GM18951 (cell line): ENCODE measurements around the gene GPC1.
"Not testable (repeated sequence)": the region's sequence is repeated elsewhere in the genome, so short reads cannot be mapped to it uniquely, and the experiment has no call there.

Experiments
- POLR2A ChIP-seq: IDR thresholded peaks from 4 replicates; pipeline ENCODE4 v1.6.1; 2011; ENCODE audit warnings: mild to moderate bottlenecking; ENCODE audit not compliant: insufficient read length, insufficient read depth; ENCODE audit errors: extremely low read depth
- in situ Hi-C: fragments of 300-500 bp; cut with MboI; formaldehyde crosslinking; loops from one replicate; pipeline ENCODE4 v1.12.0; 2022; ENCODE audit warnings: low sequenced_read_pairs, mixed read lengths, inconsistent platforms; ENCODE audit not compliant: unreplicated experiment

The GPC1 gene

DNA sequence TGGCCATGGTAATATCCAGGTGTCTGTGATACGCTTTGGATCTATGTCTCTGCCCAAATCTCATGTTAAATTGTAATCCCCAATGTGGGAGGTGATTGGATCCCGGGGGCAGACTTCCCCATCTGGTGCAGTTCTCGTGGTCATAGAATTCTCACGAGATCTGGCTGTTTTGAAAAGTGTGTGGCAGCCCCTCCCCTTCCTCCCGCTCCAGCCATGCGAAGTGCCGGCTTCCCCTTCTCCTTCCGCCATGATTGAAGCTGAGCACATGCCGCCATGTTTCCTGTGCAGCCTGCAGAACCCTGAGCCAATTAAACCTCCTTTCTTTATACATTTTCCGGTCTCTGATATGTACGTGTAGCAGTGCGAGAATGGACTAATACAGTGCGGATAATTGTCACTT lies 42.5 kb downstream of the GPC1 start:
- in situ Hi-C loops, result no loop called here
- no peak for TF ChIP-seq POLR2A

DNA sequence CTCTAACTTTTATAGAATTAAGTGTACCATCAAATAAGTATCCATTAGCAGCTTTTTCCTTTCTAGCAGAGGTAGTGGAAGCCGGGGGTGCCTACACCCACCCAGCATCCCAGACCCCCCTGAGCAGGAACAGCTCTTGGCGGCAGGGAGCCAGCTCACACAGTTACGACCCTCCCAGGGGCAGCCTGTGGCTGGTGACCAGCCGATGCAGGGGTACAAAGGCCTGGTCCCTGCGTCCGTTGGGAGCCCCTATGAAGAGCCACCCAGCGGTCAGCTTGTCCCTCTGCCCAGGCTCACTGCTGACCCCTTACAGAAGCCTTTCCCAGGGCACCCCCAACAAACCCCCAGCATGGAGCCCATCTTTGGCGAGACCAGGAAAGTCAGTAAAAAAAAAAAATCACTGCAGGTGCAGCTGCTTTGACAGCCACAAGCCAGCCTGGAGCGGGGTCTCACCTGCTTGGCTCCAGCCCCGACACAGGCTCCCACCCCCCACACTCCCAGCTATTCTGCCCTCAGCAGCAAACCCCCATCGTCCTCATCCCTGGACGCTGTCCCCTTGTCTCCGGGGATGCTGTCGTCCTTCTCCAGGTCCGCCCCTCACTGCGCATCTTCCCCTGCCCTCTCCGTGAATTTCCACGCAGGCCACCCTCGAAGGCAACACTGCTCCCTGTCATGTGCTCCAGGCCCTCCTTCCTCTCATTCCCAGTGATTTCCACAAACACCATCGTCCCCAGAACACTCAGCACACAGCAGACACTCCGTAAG lies 43.1 kb downstream of the GPC1 start:
- in situ Hi-C loops, result no loop called here
- no peak for TF ChIP-seq POLR2A

DNA sequence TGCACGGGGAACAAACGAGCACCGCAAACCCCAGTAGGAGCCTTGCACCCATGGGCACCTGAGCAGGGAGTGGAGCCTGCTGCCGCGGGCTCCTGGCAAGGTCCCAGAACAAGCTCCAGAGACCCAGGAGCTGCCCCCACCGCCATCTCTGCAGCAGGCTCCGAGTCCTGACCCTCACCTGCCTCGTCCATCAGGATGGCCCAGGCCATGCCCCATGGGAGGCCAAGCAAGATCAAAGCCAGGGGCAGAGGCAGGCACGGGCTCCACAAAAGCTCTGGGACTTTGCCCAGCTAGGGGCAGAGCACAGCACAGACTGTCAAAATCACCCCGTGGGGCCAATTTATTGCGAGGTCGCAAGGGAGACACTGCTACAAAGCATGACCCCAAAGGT lies 43.6 kb downstream of the GPC1 start:
- in situ Hi-C loops, result no loop called here
- no peak for TF ChIP-seq POLR2A

DNA sequence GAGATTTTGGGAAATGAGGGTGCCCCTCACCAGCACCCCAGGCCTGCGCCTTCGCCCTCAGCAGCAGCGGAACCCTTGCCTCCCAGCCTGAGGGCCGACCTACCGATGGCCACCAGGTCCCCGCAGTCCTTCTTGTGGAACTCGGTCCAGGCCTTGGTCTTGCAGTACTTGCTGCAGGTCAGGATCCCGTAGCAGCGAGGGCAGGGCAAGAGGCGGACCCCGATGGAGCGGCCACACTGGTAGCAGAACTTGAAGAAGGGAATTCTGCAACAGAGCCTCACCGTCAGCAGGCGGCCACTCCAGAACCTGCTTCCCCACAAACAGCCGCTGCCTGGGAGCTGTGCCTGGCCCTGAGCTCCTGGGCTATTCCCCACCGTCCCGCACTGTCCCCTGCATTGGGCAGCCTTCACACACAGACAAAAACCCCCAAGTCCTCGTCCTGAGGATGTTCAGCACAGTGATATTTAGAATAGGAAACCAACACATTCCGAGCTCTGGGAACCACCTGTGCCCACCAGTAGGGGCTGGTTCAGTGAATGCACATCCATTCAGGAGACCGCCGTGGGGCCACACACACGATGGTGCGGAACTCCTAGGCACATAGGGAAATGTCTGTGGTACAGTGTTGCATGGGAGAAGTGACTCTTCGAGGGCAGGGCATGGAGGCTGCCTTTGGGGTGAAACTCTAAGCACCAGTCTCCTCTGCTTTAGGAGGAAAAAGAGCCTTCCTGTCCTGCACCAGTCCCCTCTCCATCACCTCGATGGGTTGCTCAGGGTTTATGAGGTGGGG lies 45.6 kb downstream of the GPC1 start:
- in situ Hi-C loops, result no loop called here
- no peak for TF ChIP-seq POLR2A

DNA sequence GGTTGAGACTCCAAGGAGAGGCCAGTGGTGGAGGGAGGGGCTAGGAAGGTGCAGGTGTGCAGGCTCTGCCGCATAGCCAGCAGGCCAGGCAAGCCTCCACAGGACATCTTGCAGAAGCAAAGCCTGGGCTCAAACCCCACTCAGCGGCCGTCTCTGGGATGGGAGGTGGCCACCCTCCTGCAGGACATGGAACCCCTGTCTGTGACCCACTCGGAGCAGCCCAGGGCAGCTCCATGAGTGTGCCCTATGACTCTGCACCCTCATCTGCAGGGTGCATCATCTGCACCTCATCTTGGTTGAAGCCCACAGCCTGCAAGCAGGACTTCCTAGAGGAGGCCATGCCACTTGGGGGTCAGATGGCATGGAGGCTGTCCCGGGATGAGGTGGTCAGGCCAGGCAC lies 46.3 kb downstream of the GPC1 start:
- in situ Hi-C loops, result no loop called here

DNA sequence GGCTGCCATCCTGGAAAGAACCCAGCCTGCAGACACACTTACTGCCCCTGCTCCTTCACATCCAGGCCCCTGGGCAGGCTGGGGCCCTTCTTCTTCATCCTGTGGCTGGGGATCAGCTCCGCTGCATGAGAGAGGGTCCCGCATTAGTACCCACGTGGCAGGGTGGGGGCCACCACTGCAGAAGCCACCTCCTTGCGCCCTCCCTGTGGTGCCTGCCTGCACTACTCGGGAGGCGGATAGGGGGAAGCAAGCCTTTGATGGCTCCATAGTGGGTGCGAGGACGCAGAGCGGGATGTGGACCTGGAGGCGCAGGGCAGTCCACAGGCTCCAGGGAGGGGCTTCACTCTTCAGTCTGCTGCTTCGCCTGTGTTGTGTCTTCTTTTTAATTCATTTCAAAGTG lies 46.7 kb downstream of the GPC1 start:
- in situ Hi-C loops, result no loop called here
- no peak for TF ChIP-seq POLR2A

More for the DNA sequence above, 46.3 kb downstream of the GPC1 start:
- TF ChIP-seq POLR2A, result no peak

DNA sequence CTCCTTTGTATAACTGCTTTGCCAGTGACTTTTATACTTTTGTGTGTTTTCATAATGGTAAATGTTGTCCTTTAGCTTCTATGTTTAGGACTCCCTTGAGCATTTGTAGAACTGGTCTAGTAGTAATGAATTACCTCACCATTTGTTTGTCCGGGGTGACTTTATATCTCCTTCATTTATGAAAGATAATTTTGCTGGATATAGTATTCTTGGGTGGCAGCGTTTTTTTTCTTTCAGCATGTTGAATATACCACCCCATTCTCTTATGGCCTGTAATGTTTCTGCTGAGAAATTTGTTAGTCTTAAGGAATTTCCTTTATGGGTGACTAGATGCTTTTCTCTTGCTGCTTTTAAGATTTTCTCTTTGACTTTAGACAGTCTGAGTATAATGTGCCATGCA lies 56.0 kb downstream of the GPC1 start:
- TF ChIP-seq POLR2A, result no peak
- in situ Hi-C loops, result no loop called here

DNA sequence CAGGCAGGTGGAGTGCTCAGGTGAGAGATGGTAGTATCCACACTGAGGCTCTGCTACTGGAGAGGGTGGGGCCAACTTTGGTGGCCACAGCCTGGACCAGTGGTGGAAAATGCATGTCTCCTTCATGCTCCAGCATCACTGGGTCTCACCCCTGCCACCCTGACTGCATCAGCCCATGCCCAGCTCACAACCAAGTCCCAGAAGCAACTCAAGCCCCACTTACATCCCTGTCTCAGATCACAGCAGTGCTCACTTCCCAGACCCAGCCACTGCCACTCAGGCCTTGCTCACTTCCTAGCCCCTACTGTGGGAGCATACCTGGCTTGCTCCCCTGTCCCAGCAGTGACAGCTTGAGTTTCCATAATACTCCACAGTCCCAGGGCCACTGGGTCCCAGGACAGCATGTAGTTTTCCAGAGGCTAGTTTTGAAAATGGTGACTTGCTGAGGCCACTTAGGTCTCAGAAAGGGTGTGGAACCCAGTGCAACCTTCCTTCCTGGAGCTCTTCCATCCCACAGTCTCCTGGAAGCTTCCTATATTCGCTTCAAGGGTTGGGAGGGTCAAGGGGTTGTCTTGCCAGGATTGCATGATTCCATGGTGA lies 58.8 kb downstream of the GPC1 start:
- in situ Hi-C loops, result no loop called here
- no peak for TF ChIP-seq POLR2A

DNA sequence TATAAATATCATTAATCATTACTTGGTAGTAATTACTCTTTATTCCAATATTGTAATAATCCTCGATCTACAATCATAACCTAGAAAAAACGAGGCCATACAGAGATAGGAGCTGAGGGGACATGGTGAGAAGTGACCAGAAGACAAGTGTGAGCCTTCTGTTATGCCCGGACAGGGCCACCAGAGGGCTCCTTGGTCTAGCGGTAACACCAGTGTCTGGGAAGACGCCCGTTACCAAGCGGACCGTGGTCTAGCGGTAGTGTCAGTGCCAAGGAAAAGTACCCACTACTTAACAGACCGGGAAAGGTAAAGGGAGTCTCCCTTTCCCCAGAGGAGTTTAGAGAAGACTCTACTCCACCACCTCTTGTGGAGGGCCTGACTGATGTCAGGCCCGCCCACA lies 59.5 kb downstream of the GPC1 start:
- in situ Hi-C loops, result not testable (repeated sequence)

DNA sequence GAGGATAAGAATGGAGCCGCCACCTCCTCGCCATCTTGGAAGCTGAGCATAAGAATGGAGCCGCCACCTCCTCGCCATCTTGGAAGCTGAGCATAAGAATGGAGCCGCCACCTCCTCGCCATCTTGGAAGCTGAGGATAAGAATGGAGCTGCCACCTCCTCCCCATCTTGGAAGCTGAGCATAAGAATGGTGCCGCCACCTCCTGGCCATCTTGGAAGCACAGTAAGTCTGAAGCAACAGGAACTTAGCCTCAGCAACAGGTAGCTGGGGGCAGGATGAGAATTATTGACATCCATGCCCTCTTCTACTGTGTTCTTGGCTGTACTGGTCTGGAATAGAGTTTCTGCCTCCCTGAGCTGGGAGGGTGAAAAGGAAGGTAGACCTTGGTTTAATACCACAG lies 61.6 kb downstream of the GPC1 start:
- in situ Hi-C loops, result not testable (repeated sequence)

DNA sequence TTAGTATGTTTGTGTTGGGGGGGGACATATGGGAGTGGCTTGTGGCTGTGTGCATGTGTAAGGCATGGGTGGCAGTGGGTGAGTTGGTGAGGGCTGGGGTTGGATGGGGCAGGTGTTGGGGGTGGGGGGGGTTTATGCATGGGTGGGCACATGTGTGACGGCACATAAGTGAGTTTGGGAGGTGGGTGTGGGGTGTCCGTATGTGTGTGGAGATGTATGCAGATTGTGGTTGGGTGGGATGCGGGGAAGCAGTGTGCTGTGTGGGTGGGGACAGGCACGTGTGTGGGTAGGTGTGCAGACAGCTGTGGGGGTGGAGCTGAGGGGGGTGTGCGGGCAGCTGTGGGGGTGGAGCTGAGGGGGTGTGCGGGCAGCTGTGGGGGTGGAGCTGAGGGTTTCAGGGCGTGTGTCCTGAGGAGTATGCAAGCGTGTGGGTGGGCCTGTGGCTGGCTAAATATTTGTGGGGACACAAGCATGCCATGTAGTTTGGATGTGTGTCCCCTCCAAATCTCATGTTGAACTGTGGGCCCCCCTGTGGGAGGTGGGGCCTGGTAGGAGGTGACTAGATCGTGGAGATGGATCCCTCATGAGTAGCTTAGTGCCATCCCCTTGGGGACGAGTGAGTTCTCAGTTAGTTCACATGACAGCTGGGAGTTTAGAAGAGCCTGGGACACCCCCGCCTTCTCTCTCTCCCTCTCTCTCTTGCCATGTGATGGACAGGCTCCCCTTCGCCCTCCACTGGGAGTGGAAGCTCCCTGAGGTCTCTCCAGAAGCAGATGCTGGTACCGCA lies 62.9 kb downstream of the GPC1 start:
- no peak for TF ChIP-seq POLR2A
- in situ Hi-C loops, result no loop called here

DNA sequence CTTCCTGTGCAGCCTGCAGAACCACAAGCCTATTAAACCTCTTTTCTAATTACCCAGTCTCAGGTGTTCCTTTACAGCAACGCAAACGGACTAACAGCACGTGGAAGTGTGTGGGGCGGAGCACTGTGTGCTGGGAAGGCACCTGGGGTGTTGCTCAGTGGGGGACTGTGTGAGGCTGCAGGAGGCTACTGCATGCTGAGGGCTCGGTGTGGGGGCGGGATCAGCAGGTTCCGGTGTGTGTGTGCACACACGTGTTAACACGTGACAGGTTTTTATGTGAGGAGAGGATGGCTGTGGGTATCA lies 63.4 kb downstream of the GPC1 start:
- no peak for TF ChIP-seq POLR2A
- in situ Hi-C loops, result no loop called here
